A549 treated with Hydrocortisone at 1 μM for 4 hours (cell line): ENCODE results near the gene FOXB2. TPM values are rescaled to one million over a fixed set of nuclear protein-coding genes. Genes with fewer than 3 reads are reported as not detected.

Experiments
- total RNA-seq: library from RNA; stranded (reverse); fragments of 200-300 nt; extraction: Qiagen RNA extraction; gene quantifications from 5 replicates; pipeline ENCODE4 v1.2.3, GENCODE V29; 2022

The FOXB2 gene
- total RNA-seq: not detected in 5 replicates

GRCh38 chr9:77019236-77019925 is at the start of gene FOXB2:
TSS of gene FOXB2 (plus strand) at chr9:77019655. CDS start at chr9:77019655, 0 bp downstream.

Other genes with a start within 250 kb of the FOXB2 start
- gene PRUNE2, start 113.5 kb upstream of the FOXB2 start, total RNA-seq: 0.02 to 0.12 TPM (median 0.07 TPM) in 4 of 5 replicates, not detected in the other
- 6.7 to 11.1 TPM (median 9.7 TPM) in 5 replicates for gene VPS13A, start 157.9 kb downstream of the FOXB2 start, total RNA-seq